K562 (cell line): Measurements from ENCODE around the gene CST7. TPM values are rescaled to one million over a fixed set of nuclear protein-coding genes. Genes with fewer than 3 reads are reported as not detected.

Source experiments
- ATAC-seq: fragments of 200-7000 bp; cut with Tn5 transposase; 3 replicates; pipeline ENCODE4 v1.9.1; 2020; ENCODE audit warnings: moderate library complexity
- BruUV-seq: library from RNA; stranded (reverse); fragments of 400-500 nt; replicated peaks from 2 replicates; lab custom pipeline; 2021; lab: Mats Ljungman, UMichigan
- CTCF ChIA-PET: fragments of 300-600 bp; formaldehyde crosslinking; extraction: SDS; loops from one replicate; lab custom pipeline; 2021; ENCODE audit warnings: low intra/inter-chr PET ratio; lab: Yijun Ruan, JAX
- POLR2A ChIA-PET: fragments of 300-600, 350-650 bp; sonication (Branson Sonifier 250); formaldehyde crosslinking; extraction: SDS; loops from one replicate; lab custom pipeline; 2021; ENCODE audit warnings: antibody characterized with exemption, inconsistent platforms; lab: Yijun Ruan, JAX
- DNase-seq, 4 experiments: peaks; one replicate each; pipeline versions ENCODE4 v3.0.0 to v3.0.0-alpha.2; 2011 to 2018; ENCODE audit warnings: low spot score in 3 of 4, mixed read lengths in 3 of 4; ENCODE audit errors: extremely low read depth in 1 of 4
- FAIRE-seq: peaks from 2 replicates; lab custom pipeline; 2011; peaks lifted over from hg19 to GRCh38; lab: Jason Lieb, UNC
- H2AFZ ChIP-seq: 2 replicates; pipeline ENCODE4 v1.6.0; 2011; ENCODE audit warnings: low read depth, low read length, control low read depth, inconsistent platforms
- H3K27ac ChIP-seq: fragments of 200-600 bp; 3 replicates; pipeline ENCODE4 v1.8.0; 2011; ENCODE audit warnings: low read depth, mild to moderate bottlenecking, control low read depth, inconsistent platforms, low read length, moderate library complexity, mixed read lengths; ENCODE audit errors: extremely low read depth
- H3K27me3 ChIP-seq, 2 experiments: fragments of 300-600 bp in 1 of 2; 2 replicates in 1 of 2; 3 replicates in 1 of 2; pipeline versions ENCODE4 v1.6.0 to v1.8.0; 2011; ENCODE audit warnings: inconsistent platforms in 2 of 2, low read length in 2 of 2, mild to moderate bottlenecking in 1 of 2, mixed read lengths in 1 of 2, moderate library complexity in 1 of 2; ENCODE audit not compliant: control insufficient read depth in 2 of 2, insufficient read depth in 2 of 2
- H3K36me3 ChIP-seq: fragments of 300-600 bp; 3 replicates; pipeline ENCODE4 v1.8.0; 2011; ENCODE audit warnings: mild to moderate bottlenecking, low read length, inconsistent platforms; ENCODE audit not compliant: control insufficient read depth, insufficient read depth
- H3K4me1 ChIP-seq, 2 experiments: fragments of 200-600 bp in 1 of 2; replicated peaks in 1 of 2; 2 replicates in 1 of 2; 3 replicates in 1 of 2; pipeline versions ENCODE4 v1.5.1 to v1.8.0; 2011; ENCODE audit warnings: inconsistent platforms in 2 of 2, low read length in 2 of 2, mild to moderate bottlenecking in 1 of 2, mixed read lengths in 1 of 2, moderate library complexity in 1 of 2; ENCODE audit not compliant: control insufficient read depth in 2 of 2, insufficient read depth in 2 of 2
- H3K4me2 ChIP-seq: 2 replicates; pipeline ENCODE4 v1.6.1; 2011; ENCODE audit warnings: low read length, control low read depth, inconsistent platforms, mixed read lengths; ENCODE audit not compliant: insufficient read depth
- H3K4me3 ChIP-seq: fragments of 200-600 bp; sonication (generic), shearing (Covaris generic); 2 replicates; pipeline ENCODE4 v1.5.1; 2016; ENCODE audit warnings: control low read depth, inconsistent platforms
- H3K79me2 ChIP-seq: fragments of 200-600 bp; 3 replicates; pipeline ENCODE4 v1.8.0; 2011; ENCODE audit warnings: low read length, inconsistent platforms; ENCODE audit not compliant: control insufficient read depth, insufficient read depth
- H3K9ac ChIP-seq, 2 experiments: 2 replicates each; pipeline versions ENCODE4 v1.6.0 to v1.6.1; 2011; ENCODE audit warnings: low read depth in 2 of 2, low read length in 2 of 2, control low read depth in 1 of 2, inconsistent platforms in 1 of 2, mild to moderate bottlenecking in 1 of 2, mixed read lengths in 1 of 2; ENCODE audit not compliant: insufficient read depth in 1 of 2
- H3K9me1 ChIP-seq: one replicate; pipeline ENCODE4 v1.6.0; 2011; ENCODE audit warnings: inconsistent platforms, mild to moderate bottlenecking, low read length, moderate library complexity; ENCODE audit not compliant: control insufficient read depth, insufficient read depth
- H3K9me3 ChIP-seq: replicated peaks from 2 replicates; pipeline ENCODE4 v1.5.1; 2011; ENCODE audit warnings: low read depth, low read length, inconsistent platforms; ENCODE audit not compliant: control insufficient read depth, insufficient read depth
- H4K20me1 ChIP-seq: replicated peaks from 2 replicates; pipeline ENCODE4 v1.6.1; 2011; ENCODE audit warnings: low read length, inconsistent platforms, mixed read lengths; ENCODE audit not compliant: control insufficient read depth, insufficient read depth
- AFF4 ChIP-seq: sonication (generic); formaldehyde crosslinking; IDR thresholded peaks from 2 replicates; pipeline ENCODE4 v1.8.0; 2023; ENCODE audit warnings: mild to moderate bottlenecking, missing genetic modification reagents
- CHCHD3 ChIP-seq: fragments of 250-450 bp; sonication (Bioruptor Pico); IDR thresholded peaks from 2 replicates; pipeline ENCODE4 v2.1.2; 2022; ENCODE audit warnings: mild to moderate bottlenecking
- CHD4 ChIP-seq: fragments of 200-600 bp; sonication (generic); IDR thresholded peaks from 3 replicates; pipeline ENCODE4 v1.6.1; 2012; ENCODE audit warnings: low read depth, mild to moderate bottlenecking, mixed read lengths, low read length, inconsistent platforms; ENCODE audit not compliant: insufficient read depth, insufficient replicate concordance, poor library complexity, severe bottlenecking
- E2F3 ChIP-seq: fragments of 250-450 bp; sonication (Bioruptor Pico); IDR thresholded peaks from 2 replicates; pipeline ENCODE4 v1.4.0; 2020; ENCODE audit warnings: mild to moderate bottlenecking
- KLF10 ChIP-seq: fragments of 250-450 bp; sonication (Bioruptor Pico); IDR thresholded peaks from 2 replicates; pipeline ENCODE4 v1.6.1; 2021; ENCODE audit warnings: matching md5 sums
- LARP7 ChIP-seq: fragments of 450-650 bp; IDR thresholded peaks from 2 replicates; pipeline ENCODE4 v1.6.1; 2016
- NCOA1 ChIP-seq: fragments of 450-650 bp; IDR thresholded peaks from 2 replicates; pipeline ENCODE4 v1.6.1; 2016; ENCODE audit warnings: low read depth
- NR0B1 ChIP-seq: fragments of 450-650 bp; IDR thresholded peaks from one replicate; pipeline ENCODE4 v1.6.1; 2018; ENCODE audit warnings: mild to moderate bottlenecking, moderate library complexity; ENCODE audit not compliant: partially characterized antibody
- NR1H2 ChIP-seq: sonication (generic); formaldehyde crosslinking; IDR thresholded peaks from 2 replicates; pipeline ENCODE4 v1.4.0; 2020; ENCODE audit warnings: mild to moderate bottlenecking, missing genetic modification reagents
- PTBP1 ChIP-seq: fragments of 200-400 bp; formaldehyde crosslinking; IDR thresholded peaks from 2 replicates; pipeline ENCODE4 v1.6.1; 2017; ENCODE audit warnings: low read depth, low read length
- SMARCA4 ChIP-seq: fragments of 450-650 bp; IDR thresholded peaks from 2 replicates; pipeline ENCODE4 v1.6.1; 2016
- SRF ChIP-seq, 2 experiments: fragments of 250-450, 450-650 bp in 1 of 2; sonication (Bioruptor Pico) in 1 of 2; sonication (generic) in 1 of 2; formaldehyde crosslinking; IDR thresholded peaks; 2 replicates each; pipeline versions ENCODE4 v1.5.0 to v1.5.1; 2020 to 2022; ENCODE audit warnings: mild to moderate bottlenecking in 1 of 2, missing genetic modification reagents in 1 of 2
- SRSF7 ChIP-seq: fragments of 200-400 bp; formaldehyde crosslinking; optimal IDR thresholded peaks from 2 replicates; pipeline ENCODE3; 2017; ENCODE audit warnings: mild to moderate bottlenecking, low read depth, low read length
- TOE1 ChIP-seq, 2 experiments: fragments of 450-650 bp in 1 of 2; sonication (generic) in 1 of 2; formaldehyde crosslinking in 1 of 2; IDR thresholded peaks; 2 replicates each; pipeline versions ENCODE4 v1.7.1 to v1.8.0; 2016 to 2022; ENCODE audit warnings: borderline replicate concordance in 2 of 2, mild to moderate bottlenecking in 2 of 2, antibody characterized with exemption in 1 of 2, inconsistent platforms in 1 of 2, low read depth in 1 of 2, missing genetic modification reagents in 1 of 2, moderate library complexity in 1 of 2
- WHSC1 ChIP-seq: IDR thresholded peaks from one replicate; pipeline ENCODE4 v1.6.1; 2012; ENCODE audit warnings: low read length, control low read depth, inconsistent platforms
- ZNF224 ChIP-seq: sonication (generic); formaldehyde crosslinking; IDR thresholded peaks from 2 replicates; pipeline ENCODE4 v1.8.0; 2022; ENCODE audit warnings: mild to moderate bottlenecking, missing genetic modification reagents
- ZNF316 ChIP-seq: fragments of 450-650 bp; IDR thresholded peaks from 2 replicates; pipeline ENCODE4 v1.6.1; 2016
- ZNF584 ChIP-seq: fragments of 200-800 bp; sonication (Bioruptor generic); IDR thresholded peaks from 2 replicates; pipeline ENCODE4 v1.6.1; 2016; ENCODE audit warnings: low read depth, mild to moderate bottlenecking, missing genetic modification characterization, missing compliant biosample characterization
- ZNF79 ChIP-seq: fragments of 250-450 bp; sonication (Bioruptor Pico); IDR thresholded peaks from 2 replicates; pipeline ENCODE4 v1.4.0; 2020; ENCODE audit warnings: low read depth, mild to moderate bottlenecking, moderate library complexity
- WGBS: fragments of 100-300 bp; shearing (Covaris generic); methylation state at CpG from one replicate; pipeline ENCODE4 v1.1.6; 2016; ENCODE audit warnings: low coverage, mixed read lengths; ENCODE audit not compliant: insufficient coverage; ENCODE audit errors: missing lambda C conversion rate; 5-methylcytosine and 5-hydroxymethylcytosine counted together
- in situ Hi-C: fragments of 300-500 bp; cut with MboI; formaldehyde crosslinking; loops from 4 replicates; pipeline ENCODE4 v1.15.0; 2018; ENCODE audit warnings: inconsistent platforms, mixed read lengths
- intact Hi-C: fragments of 100-400 bp; cut with micrococcal nuclease; formaldehyde crosslinking; loops from 2 replicates; pipeline ENCODE4 v1.14.2; 2022
- polyA plus RNA-seq, 8 experiments: library from polyadenylated mRNA; depleted of rRNA in 4 of 8; stranded (reverse) in 5 of 8; unstranded in 3 of 8; fragments of >200 nt; fragmentation: Nextera tagmentation in 2 of 8; fragmentation: Illumina TruSeq in 1 of 8; extraction: Ambion mirVana in 2 of 8; extraction: Trizol in 1 of 8; gene quantifications; 2 replicates each; pipeline versions ENCODE4 v1.2.1 to v1.2.3, GENCODE V29; 2011 to 2014; ENCODE audit warnings: inconsistent platforms in 1 of 8, missing spikeins in 1 of 8
- total RNA-seq, 7 experiments: library from RNA; depleted of rRNA in 6 of 7; stranded (reverse); fragments of >200 nt in 6 of 7; fragmentation: Illumina TruSeq in 2 of 7; extraction: Trizol in 2 of 7; gene quantifications; 2 replicates each; pipeline versions ENCODE4 v1.2.1 to v1.2.3, GENCODE V29; 2011 to 2021; ENCODE audit warnings: low replicate concordance in 1 of 7

Gene CST7
- total and polyA plus RNA-seq, 9 of the 15 experiments (the other 6 are each of a cell fraction or from before 2014, with no cell fraction given): not detected

GRCh38 chr20:24953209-24953575, 4.1 kb downstream of the CST7 start:
- DNase-seq: no peak
- H3K9me1 ChIP-seq: no peaks in the 10 kb centered on the region
- POLR2A ChIA-PET: no interaction called here

More at GRCh38 chr20:24953209-24953575, 4.1 kb downstream of the CST7 start:
- Histone ChIP-seq H4K20me1 (no peaks in the 10 kb centered on the region), H3K9ac (no peak overlapping the region), H3K27ac (no peak overlapping the region), H3K4me2 (no peak overlapping the region), H2AFZ (no peak overlapping the region), H3K4me1 (peaks cover 0 to 12% of the 10 kb centered on the region in 2 experiments; a peak in 3 of 5 replicates), H3K79me2 (no peaks in the 10 kb centered on the region), H3K27me3 (no peaks in the 10 kb centered on the region; a peak in 1 of 5 replicates), H3K9me3 (no peaks in the 10 kb centered on the region), H3K36me3 (no peaks in the 10 kb centered on the region), H3K4me3 (no peak overlapping the region)
- intact Hi-C loops: no loop called here
- no peak for FAIRE-seq
- WGBS: 40% methylated on average over 1 of the region's 8 CpGs
- ATAC-seq: no peak
- in situ Hi-C loops: no loop called here
- no peak for TF ChIP-seq NR1H2 (CRISPR knock-in tag)
- no peak for TF ChIP-seq TOE1 (IDR thresholded peaks at IDR 0.05; ENCODE audit: borderline replicate concordance)
- TF ChIP-seq TOE1 (CRISPR knock-in tag; IDR thresholded peaks at IDR 0.05; ENCODE audit: borderline replicate concordance, low read depth): no peak
- no peak for TF ChIP-seq SRF (CRISPR knock-in tag; IDR thresholded peaks at IDR 0.05)
- no peak for TF ChIP-seq AFF4 (CRISPR knock-in tag)
- no peak for TF ChIP-seq NR0B1
- no peak for TF ChIP-seq LARP7
- TF ChIP-seq SMARCA4: no peak
- no peak for TF ChIP-seq SRSF7
- no peak for TF ChIP-seq PTBP1
- no peak for TF ChIP-seq E2F3 (CRISPR knock-in tag)
- no peak for TF ChIP-seq ZNF79 (CRISPR knock-in tag)
- TF ChIP-seq ZNF224 (CRISPR knock-in tag): no peak
- no peak for TF ChIP-seq CHD4
- TF ChIP-seq NCOA1: no peak
- no peak for TF ChIP-seq ZNF584
- no peak for TF ChIP-seq WHSC1
- no peak for TF ChIP-seq CHCHD3
- no peak for TF ChIP-seq KLF10 (CRISPR knock-in tag)
- no peak for TF ChIP-seq ZNF316
- BruUV-seq: no TSS peak
- CTCF ChIA-PET: no interaction called here
